GM18511 (cell line): ENCODE measurements around the gene GPR162.
"Not testable (repeated sequence)": the region's sequence is repeated elsewhere in the genome, so short reads cannot be mapped to it uniquely, and the experiment has no call there.

ENCODE experiments used
- ATAC-seq: cut with Tn5 transposase; IDR thresholded peaks from one replicate; pipeline ENCODE4 v1.9.1; 2021; ENCODE audit warnings: mild to moderate bottlenecking, moderate library complexity; ENCODE audit not compliant: unreplicated experiment

GPR162 gene

DNA sequence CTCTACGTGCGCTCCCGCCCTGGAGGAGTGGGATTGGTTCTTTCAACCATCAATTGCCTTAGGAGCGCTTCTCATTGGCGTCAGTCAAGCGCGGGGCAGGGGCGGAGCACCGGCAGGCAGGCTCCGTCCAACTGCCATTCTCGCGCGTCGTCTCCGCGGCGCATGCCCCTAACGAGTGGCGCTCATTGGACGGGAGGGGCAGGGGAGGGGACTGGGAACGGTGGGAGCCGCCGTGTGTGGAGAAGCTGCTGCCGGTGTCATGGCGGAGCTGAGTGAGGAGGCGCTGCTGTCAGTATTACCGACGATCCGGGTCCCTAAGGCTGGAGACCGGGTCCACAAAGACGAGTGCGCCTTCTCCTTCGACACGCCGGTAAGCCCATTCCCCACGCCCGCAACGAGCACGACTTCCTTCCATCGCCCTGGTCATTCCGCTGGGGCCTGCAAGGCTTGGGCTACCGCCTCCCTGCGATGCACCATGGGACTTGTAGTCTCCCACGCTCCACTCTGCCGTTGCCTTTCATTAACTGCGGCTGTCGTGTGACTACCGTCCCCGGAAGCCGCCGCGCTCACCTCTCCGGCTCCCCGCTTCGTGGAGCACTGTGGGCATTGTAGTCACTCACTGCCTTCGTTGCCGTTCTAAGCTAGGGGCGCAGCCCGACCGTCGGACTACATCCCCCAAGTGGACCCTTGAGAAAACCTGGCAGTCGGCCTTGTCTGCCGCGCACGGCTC lies 30.5 kb downstream of the GPR162 start, which contains the start of gene USP5:
Gene USP5 (plus strand): TSS at position 230 of the 730 bp plus-strand sequence. CDS start 30 bp downstream, at position 260.
- ATAC-seq = peak; percentile 77

DNA sequence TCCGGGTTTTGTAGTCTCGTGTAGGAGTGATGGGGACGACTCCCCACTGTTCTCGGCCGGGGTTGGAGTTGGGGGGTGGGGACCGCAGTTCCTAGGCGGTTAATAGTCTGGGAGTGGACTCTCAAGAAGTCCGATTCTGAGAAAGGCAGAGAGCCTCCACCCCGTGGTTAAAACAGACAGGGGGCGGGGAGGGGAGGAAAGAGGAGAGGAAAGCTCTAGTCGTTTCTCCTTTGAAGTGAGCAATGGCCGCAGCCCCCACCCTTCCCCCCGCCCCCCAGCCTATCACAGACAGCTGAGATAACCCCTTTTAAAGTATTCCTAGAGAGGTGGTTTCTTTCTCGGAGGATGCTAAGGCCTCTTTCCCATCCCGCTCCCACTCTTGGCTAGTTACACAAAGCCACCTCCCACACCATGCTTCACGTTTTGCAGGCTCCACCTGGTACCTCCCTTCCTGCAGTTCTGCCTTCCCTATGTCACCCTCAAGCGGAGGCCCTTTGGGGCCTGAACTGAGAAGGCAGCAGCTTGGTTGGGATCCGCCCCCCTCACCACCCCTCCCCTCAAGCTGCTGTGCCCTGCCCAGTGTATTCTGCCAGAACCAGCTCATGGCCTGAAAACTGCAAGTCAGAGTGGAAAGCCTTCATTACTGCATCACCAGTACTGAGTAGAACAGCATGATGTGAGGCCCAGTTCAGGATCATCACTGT lies 31.2 kb downstream of the GPR162 start:
- ATAC-seq = no peak

DNA sequence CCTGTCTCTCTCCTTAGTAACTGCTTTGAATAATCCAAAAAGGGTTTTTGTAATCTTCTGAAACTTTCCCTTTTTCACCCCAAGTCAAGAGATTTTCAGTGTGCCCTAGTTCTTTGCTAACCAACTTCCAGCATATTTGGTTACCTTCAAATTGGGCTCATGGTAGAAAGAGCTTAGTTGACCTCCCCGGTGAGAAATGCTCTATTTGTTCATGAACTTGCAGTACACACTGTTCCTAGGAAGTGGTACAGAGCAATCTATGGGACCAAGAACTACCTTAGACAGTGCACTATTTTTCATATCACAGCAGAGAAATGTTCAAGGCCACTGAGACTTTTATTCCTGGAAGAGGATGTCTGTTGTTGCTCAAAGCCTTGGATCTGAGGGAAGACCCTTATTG lies 32.0 kb downstream of the GPR162 start:
- ATAC-seq = no peak

DNA sequence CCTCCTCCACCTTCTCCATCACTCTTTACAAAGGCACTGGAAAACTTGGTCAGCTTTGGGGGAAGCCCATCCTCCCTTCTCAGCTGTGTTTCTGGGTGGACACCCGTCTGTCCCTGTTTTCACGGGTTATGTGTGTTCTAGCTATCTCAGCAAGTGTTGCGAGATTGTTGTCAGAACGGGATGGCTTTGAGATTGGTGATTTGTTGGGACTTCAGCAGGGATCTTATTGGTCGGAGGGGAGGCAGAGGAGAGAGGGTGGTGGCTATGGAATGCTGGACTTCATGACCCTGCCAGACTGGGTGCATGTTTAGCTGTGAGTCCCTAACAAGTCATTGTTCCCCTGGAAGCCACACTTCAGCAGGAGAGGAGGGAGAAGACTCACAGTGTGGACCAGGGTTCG lies 32.4 kb downstream of the GPR162 start:
- ATAC-seq = no peak

DNA sequence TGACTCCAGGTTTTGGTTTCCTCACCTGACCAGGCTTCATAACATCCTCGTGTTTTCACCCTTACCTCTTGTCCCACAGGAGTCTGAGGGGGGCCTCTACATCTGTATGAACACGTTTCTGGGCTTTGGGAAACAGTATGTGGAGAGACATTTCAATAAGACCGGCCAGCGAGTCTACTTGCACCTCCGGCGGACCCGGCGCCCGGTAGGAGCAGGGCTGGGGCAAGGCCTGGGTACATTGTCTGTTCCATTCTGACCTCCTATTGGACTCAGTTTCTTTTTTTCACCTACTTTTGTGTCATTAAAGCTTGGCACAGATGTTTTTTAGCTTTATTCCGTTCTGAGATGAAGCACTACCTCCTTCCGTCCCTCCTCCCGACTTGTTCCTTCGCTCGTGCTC lies 33.7 kb downstream of the GPR162 start:
- ATAC-seq = no peak

DNA sequence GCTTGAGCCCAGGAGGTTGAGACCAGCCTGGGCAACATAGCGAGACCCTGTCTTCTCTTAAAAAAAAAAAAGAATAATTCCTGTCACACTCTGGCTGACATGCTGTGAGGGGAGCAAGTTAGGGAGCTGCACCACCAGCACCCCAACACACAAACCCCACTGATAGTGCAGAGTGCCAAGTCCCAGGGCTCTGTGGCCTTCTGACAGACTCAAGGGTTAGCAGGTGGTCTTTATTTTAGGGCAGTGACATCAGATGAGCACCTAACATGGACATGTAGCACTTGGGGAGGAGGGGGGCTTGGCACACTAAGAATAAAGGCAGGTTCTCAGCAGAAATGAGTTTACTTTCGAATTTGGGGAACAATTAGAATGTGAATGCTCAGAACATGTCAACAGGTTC lies 37.2 kb downstream of the GPR162 start:
- ATAC-seq = no peak

DNA sequence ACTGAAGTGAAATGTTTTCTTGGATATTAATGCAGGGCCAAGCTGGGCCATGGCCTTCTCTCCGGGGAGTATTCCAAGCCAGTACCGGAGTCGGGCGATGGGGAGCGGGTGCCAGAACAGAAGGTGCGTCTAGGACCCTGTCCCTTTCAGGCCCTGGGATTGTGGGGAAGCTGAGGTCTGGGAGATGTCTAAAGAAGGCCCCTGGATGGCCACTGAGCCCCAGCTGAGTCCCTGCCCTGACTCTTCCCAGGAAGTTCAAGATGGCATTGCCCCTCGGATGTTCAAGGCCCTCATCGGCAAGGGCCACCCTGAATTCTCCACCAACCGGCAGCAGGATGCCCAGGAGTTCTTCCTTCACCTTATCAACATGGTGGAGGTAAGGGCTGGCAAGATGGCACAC lies 38.5 kb downstream of the GPR162 start:
- ATAC-seq = no peak

DNA sequence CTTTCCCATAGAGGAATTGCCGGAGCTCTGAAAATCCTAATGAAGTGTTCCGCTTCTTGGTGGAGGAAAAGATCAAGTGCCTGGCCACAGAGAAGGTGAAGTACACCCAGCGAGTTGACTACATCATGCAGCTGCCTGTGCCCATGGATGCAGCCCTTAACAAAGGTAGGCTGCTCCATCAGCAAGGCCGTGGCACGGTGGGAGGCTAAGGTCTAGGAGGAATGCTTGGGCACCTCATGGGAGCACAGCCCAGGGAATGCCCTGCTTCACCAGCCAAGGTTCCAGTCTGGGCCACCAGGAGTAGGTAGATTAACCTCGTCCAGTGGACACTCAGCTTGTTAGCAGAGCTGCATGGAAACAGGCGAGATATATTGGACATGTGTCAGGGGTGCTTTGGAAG lies 39.3 kb downstream of the GPR162 start:
- ATAC-seq = no peak

DNA sequence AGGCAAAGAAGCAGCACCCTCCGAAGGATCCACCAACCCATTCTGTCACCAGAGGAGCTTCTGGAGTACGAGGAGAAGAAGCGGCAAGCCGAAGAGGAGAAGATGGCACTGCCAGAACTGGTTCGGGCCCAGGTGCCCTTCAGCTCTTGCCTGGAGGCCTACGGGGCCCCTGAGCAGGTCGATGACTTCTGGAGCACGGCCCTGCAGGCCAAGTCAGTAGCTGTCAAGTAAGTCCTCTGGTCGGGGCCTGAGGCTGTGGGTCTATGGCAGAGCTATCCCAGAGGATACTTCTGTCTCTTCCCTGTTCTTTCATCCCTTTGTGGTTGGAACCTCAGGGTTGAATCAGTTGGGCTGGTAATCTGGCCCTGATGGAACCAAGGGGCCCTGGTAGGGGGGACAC lies 39.8 kb downstream of the GPR162 start:
- no peak for ATAC-seq

DNA sequence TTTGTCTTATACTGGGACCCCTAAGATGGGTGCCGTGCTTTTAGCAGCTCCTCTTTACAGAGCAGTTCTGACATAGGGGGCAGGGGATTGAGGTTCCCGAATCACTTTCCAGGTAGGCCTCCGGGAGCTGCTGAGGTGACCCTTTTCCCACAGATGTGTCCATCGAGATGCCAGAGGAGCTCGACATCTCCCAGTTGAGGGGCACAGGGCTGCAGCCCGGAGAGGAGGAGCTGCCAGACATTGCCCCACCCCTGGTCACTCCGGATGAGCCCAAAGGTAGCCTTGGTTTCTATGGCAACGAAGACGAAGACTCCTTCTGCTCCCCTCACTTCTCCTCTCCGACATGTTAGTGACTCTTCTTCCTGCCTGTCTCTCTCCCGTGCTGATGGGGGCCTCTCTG lies 41.4 kb downstream of the GPR162 start:
- no peak for ATAC-seq

DNA sequence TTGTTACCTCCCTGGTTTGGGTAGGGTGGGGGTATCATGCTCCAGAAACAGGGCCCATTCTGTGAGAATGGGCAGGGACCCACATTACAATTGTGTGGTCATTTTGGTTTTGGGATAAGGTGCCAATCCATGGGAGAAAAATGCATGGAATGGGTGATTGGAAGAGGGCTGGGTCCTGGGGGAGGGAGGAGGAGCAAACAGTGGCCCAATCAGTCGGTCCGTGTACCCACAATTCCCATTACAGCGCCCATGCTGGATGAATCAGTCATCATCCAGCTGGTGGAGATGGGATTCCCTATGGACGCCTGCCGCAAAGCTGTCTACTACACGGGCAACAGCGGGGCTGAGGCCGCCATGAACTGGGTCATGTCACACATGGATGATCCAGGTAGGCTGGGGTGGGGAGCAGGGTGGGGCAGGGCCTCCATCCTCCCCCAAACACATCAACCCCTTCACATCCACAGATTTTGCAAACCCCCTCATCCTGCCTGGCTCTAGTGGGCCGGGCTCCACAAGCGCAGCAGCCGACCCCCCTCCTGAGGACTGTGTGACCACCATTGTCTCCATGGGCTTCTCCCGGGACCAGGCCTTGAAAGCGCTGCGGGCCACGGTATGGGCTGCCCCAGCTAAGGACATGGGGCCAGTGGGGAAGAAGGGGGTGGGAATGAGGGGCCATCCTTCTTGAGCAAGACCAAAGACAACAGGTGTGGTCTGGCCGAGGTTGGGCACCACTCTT lies 42.1 kb downstream of the GPR162 start:
- ATAC-seq = no peak

DNA sequence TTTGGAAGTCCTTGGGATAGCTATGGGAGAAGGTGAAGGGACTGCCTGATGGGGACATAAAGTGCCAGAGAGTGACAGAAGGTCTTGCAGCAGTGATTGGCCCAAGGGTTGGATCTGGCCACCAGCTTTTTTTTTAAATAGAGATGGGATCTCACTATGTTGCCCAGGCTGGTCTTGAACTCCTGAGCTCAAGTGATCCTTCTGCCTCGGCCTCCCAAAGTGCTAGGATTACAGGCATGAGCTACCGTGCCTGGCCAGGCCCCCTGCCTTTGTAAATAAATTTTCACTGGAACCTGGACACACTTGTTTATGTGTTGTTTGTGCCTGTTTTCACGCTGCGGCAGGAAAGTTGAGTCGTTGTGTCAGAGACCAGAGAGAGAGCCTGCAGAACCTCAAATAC lies 43.7 kb downstream of the GPR162 start:
- not testable (repeated sequence) for ATAC-seq

DNA sequence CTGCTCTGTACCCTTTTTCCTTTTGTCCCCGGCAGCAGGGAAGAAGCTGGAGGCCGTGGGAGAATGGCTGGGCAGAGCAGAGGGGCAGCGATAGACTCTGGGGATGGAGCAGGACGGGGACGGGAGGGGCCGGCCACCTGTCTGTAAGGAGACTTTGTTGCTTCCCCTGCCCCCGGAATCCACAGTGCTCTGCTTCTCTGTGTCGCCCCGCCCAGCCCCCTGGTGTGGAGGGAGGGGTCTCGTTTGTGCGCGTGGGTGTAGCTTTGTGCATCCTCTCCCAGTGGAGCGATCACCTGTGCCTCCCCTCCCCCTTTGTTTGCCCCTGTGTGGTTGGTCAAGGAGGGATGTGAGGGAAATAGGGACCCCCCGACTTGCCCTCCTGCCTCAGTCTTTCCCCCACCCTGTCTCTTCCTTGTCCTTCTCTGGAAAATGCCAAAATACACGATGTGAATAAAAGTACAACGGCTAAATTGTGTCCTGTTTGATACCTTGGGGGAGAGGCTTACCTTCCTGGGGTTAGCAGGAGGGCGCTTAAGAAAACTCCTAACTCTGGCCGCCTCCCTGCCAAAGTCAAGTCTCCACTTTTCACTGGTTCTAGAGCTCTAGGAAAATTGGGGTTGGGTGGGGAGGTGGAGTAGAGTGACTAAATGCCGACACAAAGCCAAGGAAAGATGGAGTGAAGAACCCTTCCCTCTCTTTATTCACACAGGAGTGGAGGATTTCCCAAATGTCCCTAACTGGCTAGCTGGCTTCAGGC lies 44.7 kb downstream of the GPR162 start:
- ATAC-seq = no peak

DNA sequence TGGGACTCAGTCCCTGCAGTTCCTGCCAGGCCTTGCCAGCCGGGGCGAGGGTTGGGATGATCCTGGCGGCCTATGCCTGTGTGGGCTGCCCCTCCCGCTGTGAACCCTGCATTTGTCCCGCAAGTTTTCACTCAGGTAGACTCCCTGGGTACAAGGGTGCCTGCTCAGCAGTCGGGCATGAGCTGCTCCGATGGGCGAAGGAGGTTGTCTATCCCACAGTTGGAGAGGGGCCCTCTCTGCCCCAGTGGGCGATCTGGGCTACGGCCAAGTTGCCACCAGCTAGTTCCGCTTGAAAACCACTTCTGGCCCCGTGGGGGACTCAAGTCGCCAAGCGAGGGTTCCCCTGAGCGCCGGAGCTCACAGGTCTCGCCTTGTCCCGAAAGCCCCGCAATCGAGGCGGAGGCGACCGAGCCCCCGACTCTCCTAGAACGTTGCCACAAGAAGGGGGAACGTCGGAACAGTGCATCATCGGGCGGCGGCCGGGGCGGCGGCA lies 45.3 kb downstream of the GPR162 start:
- ATAC-seq = peak; percentile 15

DNA sequence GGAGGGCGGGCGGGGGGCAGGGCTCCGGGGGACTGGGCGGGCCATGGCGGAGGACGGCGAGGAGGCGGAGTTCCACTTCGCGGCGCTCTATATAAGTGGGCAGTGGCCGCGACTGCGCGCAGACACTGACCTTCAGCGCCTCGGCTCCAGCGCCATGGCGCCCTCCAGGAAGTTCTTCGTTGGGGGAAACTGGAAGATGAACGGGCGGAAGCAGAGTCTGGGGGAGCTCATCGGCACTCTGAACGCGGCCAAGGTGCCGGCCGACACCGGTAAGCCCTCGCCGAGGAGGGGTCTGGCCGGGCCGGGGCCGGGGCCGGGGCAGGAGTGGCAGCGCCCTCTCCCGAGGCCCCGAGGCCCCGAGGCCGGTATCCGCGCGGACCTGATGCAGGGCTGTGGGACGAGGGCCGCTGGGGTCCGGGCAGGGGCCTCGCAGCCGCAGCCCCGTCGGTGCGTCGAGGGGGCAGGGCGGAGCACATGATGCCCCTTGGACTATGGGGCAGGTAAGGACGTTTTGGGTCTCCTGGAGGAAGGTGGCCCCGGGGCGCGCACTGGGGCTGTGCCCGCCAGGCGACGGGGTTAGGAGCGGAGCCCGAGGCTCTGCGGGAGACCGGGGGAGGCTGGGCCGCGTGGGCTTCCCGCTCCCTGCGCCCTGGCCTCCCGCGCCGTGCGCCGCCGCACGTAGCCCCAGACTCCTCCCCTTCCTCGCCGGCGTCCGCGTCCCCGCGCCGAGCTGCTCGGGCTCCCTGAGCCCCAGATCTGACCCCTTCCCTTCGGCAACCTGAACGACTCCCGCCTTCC lies 46.0 kb downstream of the GPR162 start, which contains the start of gene TPI1:
Gene TPI1 (plus strand): TSS at position 119 of the 798 bp plus-strand sequence. CDS start 36 bp downstream, at position 155.
- peak; percentile 66 for ATAC-seq

DNA sequence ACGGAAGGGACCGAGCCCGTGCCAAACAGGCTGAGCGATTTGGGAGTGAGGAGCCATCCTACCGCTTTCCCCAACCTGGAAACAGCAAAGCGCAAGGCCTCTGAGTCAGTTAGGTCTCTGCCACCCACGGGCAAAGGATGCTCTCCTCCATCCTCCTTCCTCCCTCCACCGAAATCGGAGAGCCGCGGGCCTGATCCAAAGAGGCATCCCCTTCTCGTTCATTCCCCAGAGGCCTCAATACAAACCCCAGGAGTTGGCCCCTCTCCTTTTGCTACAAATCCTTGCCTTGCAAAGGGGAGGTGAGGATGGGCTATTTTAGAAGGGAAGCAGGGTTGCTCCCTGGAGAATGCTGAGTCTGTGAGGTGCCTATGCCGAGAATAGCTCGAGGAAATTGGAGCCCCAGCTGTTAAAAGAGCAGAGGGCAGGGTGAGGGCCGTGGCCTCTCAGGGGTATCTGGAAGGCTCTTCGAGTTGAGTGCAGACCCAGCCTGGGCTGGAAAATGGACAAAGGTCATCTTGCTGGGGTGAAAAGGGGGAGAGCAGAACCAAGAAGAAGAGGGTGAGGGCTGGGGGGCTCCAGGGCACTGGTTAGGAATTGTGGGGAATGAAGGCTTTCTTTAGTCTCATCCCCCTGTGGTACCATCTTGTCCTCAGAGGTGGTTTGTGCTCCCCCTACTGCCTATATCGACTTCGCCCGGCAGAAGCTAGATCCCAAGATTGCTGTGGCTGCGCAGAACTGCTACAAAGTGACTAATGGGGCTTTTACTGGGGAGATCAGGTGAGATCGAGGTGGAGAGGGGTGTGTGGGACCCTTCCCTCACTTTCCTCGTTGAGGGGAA lies 46.8 kb downstream of the GPR162 start:
- ATAC-seq = no peak

DNA sequence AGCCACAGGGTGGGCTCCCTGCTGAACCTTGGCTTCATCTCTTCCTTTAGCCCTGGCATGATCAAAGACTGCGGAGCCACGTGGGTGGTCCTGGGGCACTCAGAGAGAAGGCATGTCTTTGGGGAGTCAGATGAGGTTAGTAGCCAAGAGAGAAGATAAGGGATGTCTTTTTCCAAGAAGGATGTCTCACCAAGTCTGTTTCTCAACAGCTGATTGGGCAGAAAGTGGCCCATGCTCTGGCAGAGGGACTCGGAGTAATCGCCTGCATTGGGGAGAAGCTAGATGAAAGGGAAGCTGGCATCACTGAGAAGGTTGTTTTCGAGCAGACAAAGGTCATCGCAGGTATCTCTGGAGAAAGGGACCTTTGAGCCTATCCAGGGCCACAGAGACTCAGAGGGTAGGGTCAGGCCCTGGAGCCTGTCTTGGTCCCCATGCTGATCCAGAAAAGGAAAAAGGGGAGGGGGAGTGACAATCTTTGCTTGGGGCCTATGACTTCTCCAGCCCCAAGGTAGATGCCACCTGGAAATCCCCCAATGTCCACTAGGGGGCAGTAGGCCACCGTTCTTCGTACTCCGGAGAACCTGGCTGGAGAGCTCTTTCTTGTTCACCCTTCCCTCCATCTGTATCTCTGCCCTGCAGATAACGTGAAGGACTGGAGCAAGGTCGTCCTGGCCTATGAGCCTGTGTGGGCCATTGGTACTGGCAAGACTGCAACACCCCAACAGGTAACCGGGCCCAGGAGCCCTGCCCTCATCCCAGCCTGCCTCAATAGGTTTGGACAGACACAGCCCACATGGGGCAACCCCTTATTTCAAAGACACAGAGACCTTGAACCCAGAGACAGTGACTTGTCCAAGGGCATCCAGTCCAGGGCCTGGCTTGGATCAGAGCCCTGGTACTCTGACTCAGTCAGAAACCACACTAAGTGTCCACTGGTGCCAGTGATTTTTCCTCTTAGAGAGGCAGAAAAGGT lies 47.7 kb downstream of the GPR162 start:
- ATAC-seq = no peak

DNA sequence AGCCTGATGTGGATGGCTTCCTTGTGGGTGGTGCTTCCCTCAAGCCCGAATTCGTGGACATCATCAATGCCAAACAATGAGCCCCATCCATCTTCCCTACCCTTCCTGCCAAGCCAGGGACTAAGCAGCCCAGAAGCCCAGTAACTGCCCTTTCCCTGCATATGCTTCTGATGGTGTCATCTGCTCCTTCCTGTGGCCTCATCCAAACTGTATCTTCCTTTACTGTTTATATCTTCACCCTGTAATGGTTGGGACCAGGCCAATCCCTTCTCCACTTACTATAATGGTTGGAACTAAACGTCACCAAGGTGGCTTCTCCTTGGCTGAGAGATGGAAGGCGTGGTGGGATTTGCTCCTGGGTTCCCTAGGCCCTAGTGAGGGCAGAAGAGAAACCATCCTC lies 48.7 kb downstream of the GPR162 start:
- ATAC-seq = not testable (repeated sequence)
